ENCODE data around the gene TMBIM4. TPM values are rescaled to one million over a fixed set of nuclear protein-coding genes. Genes with fewer than 3 reads are reported as not detected.

TMBIM4 gene
- total and polyA plus RNA-seq, 10 of the 15 experiments (the other 5 are each of a cell fraction or from before 2014, with no cell fraction given), result 38.8 to 341 (median 82.8) TPM

- TF ChIP-seq SUPT20H (IDR thresholded peaks at IDR 0.05; ENCODE audit: borderline replicate concordance, control insufficient read depth, low read depth, low read length) (no peak), BCL11A (IDR thresholded peaks at IDR 0.05; ENCODE audit: low read depth, low read length) (no peak), EZH2 (IDR thresholded peaks at IDR 0.05; ENCODE audit: borderline replicate concordance, control insufficient read depth, low read depth, low read length) (no peak), JUND (IDR thresholded peaks at IDR 0.05; ENCODE audit: low read depth, low read length) (no peak)
Measured at GRCh38 chr12:66117242-66117641, 52.6 kb downstream of the TMBIM4 start (continued).

DNA sequence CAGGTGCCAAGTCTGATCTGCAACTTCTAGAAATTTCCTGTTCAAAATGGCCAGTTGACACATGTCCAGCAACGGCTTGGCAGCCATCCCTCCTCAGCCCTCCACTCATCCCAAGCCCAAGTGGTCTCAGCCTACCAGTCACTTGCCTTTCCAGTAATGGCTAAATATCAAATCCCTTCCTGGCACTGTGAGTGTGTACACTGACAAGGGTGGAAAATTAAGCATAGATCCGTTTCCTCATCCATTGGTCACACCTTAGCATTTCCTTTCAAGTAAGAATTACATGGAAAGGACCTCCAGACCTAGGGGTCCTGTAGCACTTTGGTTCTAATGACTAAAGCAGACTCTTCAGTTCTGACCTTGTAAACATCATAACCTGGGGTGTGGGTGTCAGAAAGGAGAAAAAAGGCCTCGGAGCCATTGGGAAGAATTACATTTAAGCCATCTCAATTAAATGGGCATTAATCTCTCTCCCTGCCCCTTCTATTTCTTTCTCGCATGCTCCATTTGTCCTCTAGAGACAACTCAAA, 54.7 kb downstream of the TMBIM4 start:
- RAD21 ChIA-PET (ENCODE audit: unreplicated experiment), result no interaction called here
- FAIRE-seq (no peak), ATAC-seq (no peak), DNase-seq (ENCODE audit: low read depth, low spot score) (no peak)
- BruUV-seq (replicated peaks), result no TSS peak
- Histone ChIP-seq H3K36me3 (ENCODE audit: control insufficient read depth in 2 of 2, insufficient read depth in 2 of 2, low read length in 1 of 2) (no peaks in the 10 kb centered on the region), H3K4me2 (ENCODE audit: control insufficient read depth, insufficient read depth) (no peak overlapping the region), H3K27me3 (replicated peaks in 1 of 2; ENCODE audit: control insufficient read depth in 2 of 2, insufficient read depth in 2 of 2, low read length in 1 of 2) (no peaks in the 10 kb centered on the region), H3K9me3 (replicated peaks; ENCODE audit: control insufficient read depth, insufficient read depth, low read length) (no peaks in the 10 kb centered on the region), H3K4me1 (ENCODE audit: control insufficient read depth, insufficient read depth, low read length) (peaks cover 5% of the 10 kb centered on the region), H3K9ac (ENCODE audit: control insufficient read depth, insufficient read depth, low read length) (no peak overlapping the region), H3K79me2 (ENCODE audit: control insufficient read depth, insufficient read depth, low read length) (no peaks in the 10 kb centered on the region), H4K20me1 (ENCODE audit: control insufficient read depth, insufficient read depth) (no peaks in the 10 kb centered on the region), H3K27ac (ENCODE audit: control insufficient read depth, insufficient read depth) (no peak overlapping the region), H3K4me3 (no peak overlapping the region), H2AFZ (ENCODE audit: control insufficient read depth, low read depth, low read length) (no peak overlapping the region)
- SMC1A ChIA-PET (ENCODE audit: uncharacterized antibody, unreplicated experiment), result no interaction called here
- CTCF ChIA-PET, result no interaction called here
- intact Hi-C loops (cut with micrococcal nuclease; ENCODE audit: unreplicated experiment) (no loop called here), in situ Hi-C loops (cut with MboI) (no loop called here)
- POLR2A ChIA-PET, result no interaction called here
- 92% methylated on average over 4 of the region's 4 CpGs for WGBS (ENCODE audit: insufficient coverage, insufficient replicate concordance, low lambda C conversion rate, missing lambda C conversion rate)
- TF ChIP-seq, protein P1, sequence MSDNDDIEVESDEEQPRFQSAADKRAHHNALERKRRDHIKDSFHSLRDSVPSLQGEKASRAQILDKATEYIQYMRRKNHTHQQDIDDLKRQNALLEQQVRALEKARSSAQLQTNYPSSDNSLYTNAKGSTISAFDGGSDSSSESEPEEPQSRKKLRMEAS (IDR thresholded peaks at IDR 0.05; ENCODE audit: low read depth, low read length), result no peak
- TF ChIP-seq CHD1 (IDR thresholded peaks at IDR 0.05; ENCODE audit: low read depth, low read length) (no peak), SPI1 (IDR thresholded peaks at IDR 0.05; ENCODE audit: borderline replicate concordance, insufficient read depth, low read depth, low read length) (no peak), MXI1 (IDR thresholded peaks at IDR 0.05; ENCODE audit: low read depth, low read length) (no peak), ASH2L (IDR thresholded peaks at IDR 0.05; ENCODE audit: borderline replicate concordance, low read depth) (no peak), CREB1 (IDR thresholded peaks at IDR 0.05; ENCODE audit: low read depth) (no peak), ZNF217 (IDR thresholded peaks at IDR 0.05) (no peak), MYB (IDR thresholded peaks at IDR 0.05; ENCODE audit: borderline replicate concordance, low read depth, low read length) (no peak), POU2F2 (IDR thresholded peaks at IDR 0.05; ENCODE audit: borderline replicate concordance, low read depth, low read length) (no peak), IKZF2 (IDR thresholded peaks at IDR 0.05) (no peak), PAX8 (IDR thresholded peaks at IDR 0.05) (no peak), MTA3 (IDR thresholded peaks at IDR 0.05; ENCODE audit: borderline replicate concordance, low read length) (no peak), PAX5 (IDR thresholded peaks at IDR 0.05; ENCODE audit: borderline replicate concordance, low read depth, low read length) (no peak), SREBF2 (IDR thresholded peaks at IDR 0.05; ENCODE audit: low read length) (no peak), EGR1 (IDR thresholded peaks at IDR 0.05; ENCODE audit: borderline replicate concordance in 1 of 2, low read depth in 2 of 2, low read length in 2 of 2) (no peak), CBFB (IDR thresholded peaks at IDR 0.05; ENCODE audit: low read depth) (no peak), CEBPB (IDR thresholded peaks at IDR 0.05; ENCODE audit: borderline replicate concordance in 1 of 2, low read depth in 2 of 2, low read length in 2 of 2) (no peak)
- TF ChIP-seq, protein P2, sequence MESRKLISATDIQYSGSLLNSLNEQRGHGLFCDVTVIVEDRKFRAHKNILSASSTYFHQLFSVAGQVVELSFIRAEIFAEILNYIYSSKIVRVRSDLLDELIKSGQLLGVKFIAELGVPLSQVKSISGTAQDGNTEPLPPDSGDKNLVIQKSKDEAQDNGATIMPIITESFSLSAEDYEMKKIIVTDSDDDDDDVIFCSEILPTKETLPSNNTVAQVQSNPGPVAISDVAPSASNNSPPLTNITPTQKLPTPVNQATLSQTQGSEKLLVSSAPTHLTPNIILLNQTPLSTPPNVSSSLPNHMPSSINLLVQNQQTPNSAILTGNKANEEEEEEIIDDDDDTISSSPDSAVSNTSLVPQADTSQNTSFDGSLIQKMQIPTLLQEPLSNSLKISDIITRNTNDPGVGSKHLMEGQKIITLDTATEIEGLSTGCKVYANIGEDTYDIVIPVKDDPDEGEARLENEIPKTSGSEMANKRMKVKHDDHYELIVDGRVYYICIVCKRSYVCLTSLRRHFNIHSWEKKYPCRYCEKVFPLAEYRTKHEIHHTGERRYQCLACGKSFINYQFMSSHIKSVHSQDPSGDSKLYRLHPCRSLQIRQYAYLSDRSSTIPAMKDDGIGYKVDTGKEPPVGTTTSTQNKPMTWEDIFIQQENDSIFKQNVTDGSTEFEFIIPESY (IDR thresholded peaks at IDR 0.05), result no peak
- TF ChIP-seq, protein P3, sequence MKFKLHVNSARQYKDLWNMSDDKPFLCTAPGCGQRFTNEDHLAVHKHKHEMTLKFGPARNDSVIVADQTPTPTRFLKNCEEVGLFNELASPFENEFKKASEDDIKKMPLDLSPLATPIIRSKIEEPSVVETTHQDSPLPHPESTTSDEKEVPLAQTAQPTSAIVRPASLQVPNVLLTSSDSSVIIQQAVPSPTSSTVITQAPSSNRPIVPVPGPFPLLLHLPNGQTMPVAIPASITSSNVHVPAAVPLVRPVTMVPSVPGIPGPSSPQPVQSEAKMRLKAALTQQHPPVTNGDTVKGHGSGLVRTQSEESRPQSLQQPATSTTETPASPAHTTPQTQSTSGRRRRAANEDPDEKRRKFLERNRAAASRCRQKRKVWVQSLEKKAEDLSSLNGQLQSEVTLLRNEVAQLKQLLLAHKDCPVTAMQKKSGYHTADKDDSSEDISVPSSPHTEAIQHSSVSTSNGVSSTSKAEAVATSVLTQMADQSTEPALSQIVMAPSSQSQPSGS (IDR thresholded peaks at IDR 0.05; ENCODE audit: low read length), result no peak

Measured in GM12878 (cell line).